ENCODE results near the gene GALNT12. TPM values are rescaled to one million over a fixed set of nuclear protein-coding genes. Genes with fewer than 3 reads are reported as not detected.

GALNT12 gene
- total and polyA plus RNA-seq, 2 donors (not counting 1 experiment from before 2014, with no cell fraction given), result 3.2 to 4.5 TPM

DNA sequence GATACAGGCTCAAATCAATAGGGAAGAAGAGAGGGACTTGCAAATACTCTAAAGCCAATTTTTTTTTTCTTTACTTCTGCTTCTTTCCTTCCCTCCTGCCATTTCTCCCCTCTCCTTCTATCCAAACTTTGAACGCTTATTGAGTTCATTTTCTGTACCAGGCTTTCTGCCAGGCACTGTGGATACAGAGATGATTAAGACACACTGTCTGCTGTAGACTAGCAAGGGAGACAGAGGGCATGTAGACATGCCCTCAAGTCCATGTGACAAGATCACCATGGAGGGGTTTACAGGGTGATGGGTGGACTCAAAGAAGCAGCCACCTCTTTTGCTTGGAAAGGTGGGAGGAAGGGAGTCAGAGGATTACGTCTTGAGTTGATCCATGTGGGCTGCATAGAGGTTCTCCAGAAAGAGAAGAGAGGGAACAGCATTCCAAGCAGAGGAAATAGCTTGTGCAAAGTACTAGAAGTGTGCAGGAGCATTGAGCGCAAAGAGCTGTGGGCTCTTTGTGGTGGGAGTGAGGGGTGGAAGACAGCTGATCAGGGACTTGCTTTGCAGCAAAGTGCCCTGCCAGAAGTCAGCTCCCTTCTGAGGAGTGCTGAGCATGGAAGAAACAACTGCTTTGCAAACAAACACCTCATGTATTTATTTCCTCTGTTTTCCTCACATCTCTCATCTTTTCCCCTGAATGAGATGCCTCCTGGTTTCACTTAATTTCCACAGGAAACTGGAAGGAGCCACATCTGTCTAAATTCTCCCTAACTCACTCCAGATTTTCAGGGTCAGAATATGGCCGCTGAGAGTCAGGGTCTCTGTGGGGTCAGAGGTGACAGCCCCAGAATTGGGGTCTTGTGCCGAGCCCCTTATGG lies 71.9 kb downstream of the GALNT12 start:
- H3K36me3 ChIP-seq (replicated peaks in 1 of 2; ENCODE audit: control extremely low read depth in 1 of 2, control insufficient read depth in 1 of 2, extremely low read depth in 1 of 2, insufficient read depth in 2 of 2, low read length in 1 of 2), result no peaks in the 10 kb centered on the region
- H3K27me3 Mint-ChIP-seq, result peaks cover 35% of the 10 kb centered on the region
- CTCF ChIA-PET, result no interaction called here
- POLR2A ChIA-PET, result no interaction called here
- H3K4me2 ChIP-seq (replicated peaks; ENCODE audit: low read depth, low read length, poor library complexity, severe bottlenecking), result no peak overlapping the region
- H2AFZ ChIP-seq (ENCODE audit: insufficient read depth, low read depth, low read length, poor library complexity, severe bottlenecking), result no peak overlapping the region
- no peak for DNase-seq
- ATAC-seq (ENCODE audit: low read depth), result no peak
- H3K4me1 Mint-ChIP-seq, result no peaks in the 10 kb centered on the region
- peaks cover 0 to 3% (median 0%) of the 10 kb centered on the region in 3 donors for H3K9me3 ChIP-seq (ENCODE audit: control extremely low read depth in 1 of 3, control insufficient read depth in 2 of 3, insufficient read depth in 1 of 3, low read length in 2 of 3)
- H3K27ac ChIP-seq (ENCODE audit: low read length in 2 of 2), result no peak overlapping the region
- no peaks in the 10 kb centered on the region for H3K4me1 ChIP-seq (ENCODE audit: control insufficient read depth in 2 of 2, insufficient read depth in 2 of 2, low read length in 2 of 2)
- no peak overlapping the region for H3K27ac Mint-ChIP-seq
- TF ChIP-seq, protein P1, sequence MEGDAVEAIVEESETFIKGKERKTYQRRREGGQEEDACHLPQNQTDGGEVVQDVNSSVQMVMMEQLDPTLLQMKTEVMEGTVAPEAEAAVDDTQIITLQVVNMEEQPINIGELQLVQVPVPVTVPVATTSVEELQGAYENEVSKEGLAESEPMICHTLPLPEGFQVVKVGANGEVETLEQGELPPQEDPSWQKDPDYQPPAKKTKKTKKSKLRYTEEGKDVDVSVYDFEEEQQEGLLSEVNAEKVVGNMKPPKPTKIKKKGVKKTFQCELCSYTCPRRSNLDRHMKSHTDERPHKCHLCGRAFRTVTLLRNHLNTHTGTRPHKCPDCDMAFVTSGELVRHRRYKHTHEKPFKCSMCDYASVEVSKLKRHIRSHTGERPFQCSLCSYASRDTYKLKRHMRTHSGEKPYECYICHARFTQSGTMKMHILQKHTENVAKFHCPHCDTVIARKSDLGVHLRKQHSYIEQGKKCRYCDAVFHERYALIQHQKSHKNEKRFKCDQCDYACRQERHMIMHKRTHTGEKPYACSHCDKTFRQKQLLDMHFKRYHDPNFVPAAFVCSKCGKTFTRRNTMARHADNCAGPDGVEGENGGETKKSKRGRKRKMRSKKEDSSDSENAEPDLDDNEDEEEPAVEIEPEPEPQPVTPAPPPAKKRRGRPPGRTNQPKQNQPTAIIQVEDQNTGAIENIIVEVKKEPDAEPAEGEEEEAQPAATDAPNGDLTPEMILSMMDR (IDR thresholded peaks at IDR 0.05), result no peak
- no peak for TF ChIP-seq EZH2 (IDR thresholded peaks at IDR 0.05; ENCODE audit: borderline replicate concordance, insufficient read depth, low read depth, low read length, poor library complexity, severe bottlenecking)
- no peaks in the 10 kb centered on the region for H3K9me3 Mint-ChIP-seq (ENCODE audit: insufficient read depth)
- H3K27me3 ChIP-seq (replicated peaks in 1 of 4; ENCODE audit: control extremely low read depth in 1 of 4, control insufficient read depth in 3 of 4, insufficient read depth in 4 of 4, low read length in 3 of 4), result peaks cover 0 to 5% (median 2%) of the 10 kb centered on the region in 4 experiments
- H3K4me3 ChIP-seq (ENCODE audit: control extremely low read depth in 1 of 5, extremely low read depth in 1 of 5, insufficient read depth in 1 of 5, low read depth in 2 of 5, low read length in 4 of 5), result no peak overlapping the region
- H4K20me1 ChIP-seq (ENCODE audit: control insufficient read depth, insufficient read depth, low read length, poor library complexity, severe bottlenecking), result no peaks in the 10 kb centered on the region
- no peak overlapping the region for H3K9ac ChIP-seq (ENCODE audit: low read length)
- H3K4me3 Mint-ChIP-seq, result no peak overlapping the region
- intact Hi-C loops (cut with micrococcal nuclease), result no loop called here
- no peaks in the 10 kb centered on the region for H3K79me2 ChIP-seq (ENCODE audit: control insufficient read depth, insufficient read depth, low read length)
- WGBS (ENCODE audit: insufficient coverage), result 85% methylated on average over 5 of the region's 5 CpGs

- Mint-ChIP-seq H3K4me3 (no peak overlapping the region), H3K4me1 (no peaks in the 10 kb centered on the region), H3K9me3 (ENCODE audit: insufficient read depth) (no peaks in the 10 kb centered on the region), H3K27me3 (peaks cover 41% of the 10 kb centered on the region), H3K27ac (no peak overlapping the region)
- peaks cover 0 to 7% (median 3%) of the 10 kb centered on the region in 4 experiments for H3K27me3 ChIP-seq (replicated peaks in 1 of 4; ENCODE audit: control extremely low read depth in 1 of 4, control insufficient read depth in 3 of 4, insufficient read depth in 4 of 4, low read length in 3 of 4)
- 81% methylated on average over 7 of the region's 8 CpGs for WGBS (ENCODE audit: insufficient coverage)
- no peaks in the 10 kb centered on the region for H3K4me1 ChIP-seq (ENCODE audit: control insufficient read depth in 2 of 2, insufficient read depth in 2 of 2, low read length in 2 of 2)
- H4K20me1 ChIP-seq (ENCODE audit: control insufficient read depth, insufficient read depth, low read length, poor library complexity, severe bottlenecking), result no peaks in the 10 kb centered on the region
- POLR2A ChIA-PET, result no interaction called here
- no peak overlapping the region for H3K4me3 ChIP-seq (ENCODE audit: control extremely low read depth in 1 of 5, extremely low read depth in 1 of 5, insufficient read depth in 1 of 5, low read depth in 2 of 5, low read length in 4 of 5)
- no peaks in the 10 kb centered on the region for H3K79me2 ChIP-seq (ENCODE audit: control insufficient read depth, insufficient read depth, low read length)
- H2AFZ ChIP-seq (ENCODE audit: insufficient read depth, low read depth, low read length, poor library complexity, severe bottlenecking), result no peak overlapping the region
- ATAC-seq (ENCODE audit: low read depth) (no peak), DNase-seq (no peak)
- no peaks in the 10 kb centered on the region for H3K36me3 ChIP-seq (replicated peaks in 1 of 2; ENCODE audit: control extremely low read depth in 1 of 2, control insufficient read depth in 1 of 2, extremely low read depth in 1 of 2, insufficient read depth in 2 of 2, low read length in 1 of 2)
- H3K4me2 ChIP-seq (replicated peaks; ENCODE audit: low read depth, low read length, poor library complexity, severe bottlenecking), result no peak overlapping the region
- H3K9me3 ChIP-seq (ENCODE audit: control extremely low read depth in 1 of 3, control insufficient read depth in 2 of 3, insufficient read depth in 1 of 3, low read length in 2 of 3), result peaks cover 0 to 2% (median 0%) of the 10 kb centered on the region in 3 donors
- H3K27ac ChIP-seq (ENCODE audit: low read length in 2 of 2), result no peak overlapping the region
- CTCF ChIA-PET, result no interaction called here
- TF ChIP-seq EZH2 (IDR thresholded peaks at IDR 0.05; ENCODE audit: borderline replicate concordance, insufficient read depth, low read depth, low read length, poor library complexity, severe bottlenecking), result no peak
- TF ChIP-seq, protein P1 (IDR thresholded peaks at IDR 0.05), result no peak
- intact Hi-C loops (cut with micrococcal nuclease), result no loop called here
- H3K9ac ChIP-seq (ENCODE audit: low read length), result no peak overlapping the region
Observed at GRCh38 chr9:98879963-98880310, 72.5 kb downstream of the GALNT12 start.
